ENCODE results near the gene COL4A2.

GRCh38 chr13:110453797-110454196 lies 146.7 kb downstream of the COL4A2 start:
- TF ChIP-seq CTCF (conservative IDR thresholded peaks at IDR 0.05; ENCODE audit: low read depth, low read length) (no peak), EZH2 (IDR thresholded peaks at IDR 0.05; ENCODE audit: low read length, unreplicated experiment) (no peak), EZH2phosphoT487 (IDR thresholded peaks at IDR 0.05; ENCODE audit: borderline replicate concordance, low read length) (no peak)
